Esophagus muscularis mucosa (tissue), 3 donors: ENCODE measurements around the gene ALDH7A1.

ENCODE experiments used
- CTCF ChIP-seq, 3 experiments: fragments of 200-600 bp in 2 of 3; fragments of 450-650 bp in 1 of 3; sonication (generic) in 2 of 3; IDR thresholded peaks; one replicate each; pipeline ENCODE4 v1.5.1; 2017 to 2019; ENCODE audit warnings: antibody characterized with exemption in 3 of 3, mild to moderate bottlenecking in 2 of 3, moderate library complexity in 1 of 3
- POLR2A ChIP-seq: fragments of 450-650 bp; IDR thresholded peaks from one replicate; pipeline ENCODE4 v1.6.1; 2017; ENCODE audit warnings: antibody characterized with exemption, moderate library complexity, mild to moderate bottlenecking, low read depth

GRCh38 chr5:126591549-126591948 is 3.5 kb downstream of the ALDH7A1 start:
- TF ChIP-seq POLR2A (no peak), CTCF (IDR thresholded peaks at IDR 0.05) (no peak)
